DMS 273 (cell line): ENCODE data around the gene DIS3.
"Not testable (repeated sequence)": the region's sequence is repeated elsewhere in the genome, so short reads cannot be mapped to it uniquely, and the experiment has no call there.

Experiments
- DNase-seq: peaks from one replicate; lab custom pipeline; 2025; ENCODE audit not compliant: unreplicated experiment; lab: John Stamatoyannopoulos, UW

The DIS3 gene, protein sequence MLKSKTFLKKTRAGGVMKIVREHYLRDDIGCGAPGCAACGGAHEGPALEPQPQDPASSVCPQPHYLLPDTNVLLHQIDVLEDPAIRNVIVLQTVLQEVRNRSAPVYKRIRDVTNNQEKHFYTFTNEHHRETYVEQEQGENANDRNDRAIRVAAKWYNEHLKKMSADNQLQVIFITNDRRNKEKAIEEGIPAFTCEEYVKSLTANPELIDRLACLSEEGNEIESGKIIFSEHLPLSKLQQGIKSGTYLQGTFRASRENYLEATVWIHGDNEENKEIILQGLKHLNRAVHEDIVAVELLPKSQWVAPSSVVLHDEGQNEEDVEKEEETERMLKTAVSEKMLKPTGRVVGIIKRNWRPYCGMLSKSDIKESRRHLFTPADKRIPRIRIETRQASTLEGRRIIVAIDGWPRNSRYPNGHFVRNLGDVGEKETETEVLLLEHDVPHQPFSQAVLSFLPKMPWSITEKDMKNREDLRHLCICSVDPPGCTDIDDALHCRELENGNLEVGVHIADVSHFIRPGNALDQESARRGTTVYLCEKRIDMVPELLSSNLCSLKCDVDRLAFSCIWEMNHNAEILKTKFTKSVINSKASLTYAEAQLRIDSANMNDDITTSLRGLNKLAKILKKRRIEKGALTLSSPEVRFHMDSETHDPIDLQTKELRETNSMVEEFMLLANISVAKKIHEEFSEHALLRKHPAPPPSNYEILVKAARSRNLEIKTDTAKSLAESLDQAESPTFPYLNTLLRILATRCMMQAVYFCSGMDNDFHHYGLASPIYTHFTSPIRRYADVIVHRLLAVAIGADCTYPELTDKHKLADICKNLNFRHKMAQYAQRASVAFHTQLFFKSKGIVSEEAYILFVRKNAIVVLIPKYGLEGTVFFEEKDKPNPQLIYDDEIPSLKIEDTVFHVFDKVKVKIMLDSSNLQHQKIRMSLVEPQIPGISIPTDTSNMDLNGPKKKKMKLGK

DNA sequence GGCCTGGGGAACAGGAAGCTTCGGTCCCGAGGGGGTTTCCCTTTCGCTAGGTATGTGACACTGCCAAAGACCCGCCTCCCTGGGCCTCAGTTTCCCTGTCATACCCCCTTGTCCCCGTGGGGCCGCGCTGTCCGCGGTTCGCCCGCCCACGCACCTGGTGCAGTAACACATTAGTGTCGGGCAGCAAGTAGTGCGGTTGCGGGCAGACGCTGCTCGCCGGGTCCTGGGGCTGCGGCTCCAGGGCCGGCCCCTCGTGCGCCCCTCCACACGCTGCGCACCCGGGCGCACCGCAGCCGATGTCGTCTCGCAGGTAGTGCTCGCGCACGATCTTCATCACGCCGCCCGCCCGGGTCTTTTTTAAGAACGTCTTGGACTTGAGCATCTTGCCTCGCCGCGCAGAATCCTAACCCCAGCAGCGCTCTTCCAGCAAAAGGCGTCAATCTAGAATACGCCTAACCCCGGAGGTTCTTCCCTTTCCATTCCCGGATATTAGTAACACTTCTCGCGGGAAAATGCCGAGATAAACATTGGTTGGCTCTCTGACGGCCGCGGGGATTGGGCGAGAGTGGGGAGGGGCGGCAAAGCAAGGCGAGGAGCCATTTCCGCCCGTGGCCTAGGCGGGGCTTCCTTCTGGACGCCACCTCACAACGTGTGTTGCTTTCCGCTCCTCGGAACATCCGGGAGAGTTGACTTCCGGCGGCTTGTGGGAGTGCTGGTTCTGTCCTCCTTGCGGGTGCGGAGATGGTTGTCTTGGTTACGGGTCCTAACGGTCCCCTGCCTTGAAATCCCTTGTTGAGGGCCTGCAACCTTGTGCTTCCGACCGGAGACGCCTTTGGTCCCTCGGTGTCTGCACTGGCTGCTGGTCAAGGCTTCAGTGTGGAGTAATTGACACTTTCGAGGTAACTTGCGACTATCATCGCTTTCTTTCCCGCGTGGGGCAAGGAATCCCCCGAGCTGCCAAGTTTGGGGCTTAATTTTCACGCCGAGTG lies at the start of gene DIS3, which contains the start of gene PIBF1:
Gene DIS3 (minus strand): TSS at position 450 of the 989 bp plus-strand sequence. CDS start 68 bp downstream, at position 382.
Gene PIBF1 (plus strand): TSS at position 683 of the 989 bp plus-strand sequence. CDS start 1,337 bp downstream, outside the sequence.
- peak; percentile 99 for DNase-seq

DNA sequence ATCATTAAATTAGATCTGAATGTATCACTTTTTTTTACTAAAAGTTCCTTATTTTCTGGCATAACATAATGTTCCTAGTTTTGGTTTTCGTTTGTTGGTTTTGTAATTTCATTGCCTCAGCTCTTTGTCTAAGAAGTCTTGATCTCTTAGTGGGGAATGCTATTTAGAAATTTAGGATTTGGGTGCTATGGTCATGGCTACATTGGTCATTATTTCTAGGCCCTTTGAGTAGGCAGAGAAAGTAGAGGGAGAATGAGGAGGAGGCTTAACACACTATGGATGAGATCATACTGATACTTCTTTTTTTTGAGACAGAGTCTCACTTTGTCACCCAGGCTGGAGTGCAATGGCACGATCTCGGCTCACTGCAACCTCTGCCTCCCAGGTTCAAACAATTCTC lies 42.0 kb upstream of the DIS3 start:
- no peak for DNase-seq

DNA sequence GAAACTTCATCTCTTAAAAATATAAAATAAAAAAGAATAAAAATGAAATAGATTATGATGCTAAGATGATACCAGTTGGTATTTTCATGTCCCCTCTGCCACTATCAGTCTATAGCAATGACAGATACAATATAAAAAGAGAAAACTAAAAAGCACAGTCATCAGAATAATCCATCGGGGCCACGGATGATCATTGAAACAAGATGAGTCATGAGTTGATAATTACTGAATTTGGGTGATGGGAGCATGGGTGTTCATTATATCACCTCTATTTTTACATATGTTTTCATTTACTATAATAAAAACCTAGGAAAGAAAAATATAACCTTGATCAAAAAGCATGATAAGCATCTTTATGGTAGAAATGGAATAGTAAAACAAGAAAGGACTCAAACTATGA lies 41.4 kb upstream of the DIS3 start:
- no peak for DNase-seq

DNA sequence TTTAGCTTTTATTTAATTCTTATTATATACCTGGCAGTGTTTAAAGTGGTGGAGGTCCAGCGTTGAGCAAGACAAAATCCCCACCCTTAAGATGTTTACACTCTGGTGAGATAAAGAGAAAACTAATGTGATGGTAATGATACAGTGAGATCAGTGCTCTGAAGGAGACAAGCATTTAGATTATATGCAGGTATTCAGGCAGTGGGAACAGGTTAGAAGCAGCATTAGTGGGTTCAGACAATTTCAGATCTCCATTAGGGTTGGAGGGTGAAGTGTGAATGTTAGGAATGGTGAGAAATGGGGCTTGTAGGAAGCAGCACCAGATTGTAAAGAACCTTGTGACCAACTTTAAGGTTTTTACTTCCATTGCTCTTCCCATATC lies 39.2 kb upstream of the DIS3 start:
- no peak for DNase-seq

DNA sequence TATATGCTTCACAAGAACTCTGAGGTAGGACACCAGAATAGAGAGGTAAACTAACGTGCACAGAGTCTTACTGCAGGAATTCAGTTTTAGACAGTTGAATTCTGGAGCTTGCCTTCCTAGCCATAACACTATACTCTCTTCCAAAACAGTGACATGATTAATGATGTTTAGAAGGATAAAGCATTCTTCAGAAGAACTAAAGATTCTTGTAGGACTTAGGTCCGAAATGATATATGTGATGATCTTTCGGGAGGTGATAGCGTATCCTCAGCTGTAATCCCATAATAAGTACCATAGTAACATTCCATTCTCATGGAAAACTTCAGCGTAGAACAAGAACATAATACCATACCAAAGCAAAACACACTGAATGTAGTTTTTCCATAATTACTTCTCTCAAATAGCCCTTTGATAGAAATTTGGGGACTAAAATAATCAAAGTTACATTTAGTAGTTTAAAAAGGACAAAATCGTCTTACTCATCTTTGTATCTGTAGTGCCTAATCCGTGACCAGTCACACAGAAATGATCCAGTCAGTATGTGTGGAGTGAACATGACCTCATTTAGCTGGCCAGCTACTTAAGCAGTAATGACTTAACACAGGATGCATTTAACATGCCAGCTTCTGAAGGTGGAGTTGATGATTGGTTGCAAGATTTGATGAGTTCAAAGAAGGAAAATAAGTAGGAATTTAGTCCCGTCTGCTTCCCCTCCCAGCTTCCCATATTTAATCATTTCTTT lies 38.6 kb upstream of the DIS3 start:
- DNase-seq, result no peak

DNA sequence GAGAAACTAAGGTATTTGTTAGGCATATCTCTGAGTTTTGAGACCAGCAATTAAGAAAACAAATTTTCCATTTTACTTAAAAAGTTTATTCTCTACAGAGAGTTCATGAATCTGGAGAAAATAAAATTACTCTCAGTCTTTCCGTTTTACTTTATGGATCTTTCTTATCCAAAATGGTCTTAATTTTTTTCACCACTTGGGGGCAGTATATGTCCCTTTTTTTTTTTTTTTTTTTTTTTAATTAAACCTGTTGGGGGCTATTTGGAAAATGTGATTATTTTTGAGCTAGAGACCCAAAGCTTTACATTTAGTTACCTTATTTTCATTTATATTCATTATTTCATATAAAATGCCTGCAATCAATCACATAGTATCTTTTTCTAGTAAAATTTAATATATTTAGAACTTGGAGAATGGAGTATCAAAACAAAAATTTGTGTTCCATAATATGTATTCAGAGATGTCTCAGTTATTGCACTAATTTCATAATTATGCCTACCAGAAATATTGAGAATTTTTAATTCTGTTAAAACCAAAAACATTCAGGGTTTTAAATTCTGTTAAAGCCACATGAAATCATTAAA lies 27.3 kb upstream of the DIS3 start:
- DNase-seq, result peak; percentile 39

DNA sequence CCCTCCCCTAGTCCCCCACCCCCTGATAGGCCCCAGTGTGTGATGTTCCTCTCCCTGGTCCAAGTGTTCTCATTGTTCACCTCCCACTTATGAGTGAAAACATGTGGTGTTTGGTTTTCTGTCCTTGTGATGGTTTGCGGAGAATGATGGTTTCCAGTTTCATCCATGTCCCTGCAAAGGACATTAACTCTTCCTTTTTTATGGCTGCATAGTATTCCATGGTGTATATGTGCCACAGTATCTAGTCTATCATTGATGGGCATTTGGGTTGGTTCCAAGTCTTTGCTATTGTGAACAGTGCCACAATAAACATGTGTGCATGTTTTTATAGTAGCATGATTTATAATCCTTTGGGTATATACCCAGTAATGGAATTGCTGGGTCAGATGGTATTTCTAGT lies 24.8 kb upstream of the DIS3 start:
- not testable (repeated sequence) for DNase-seq

DNA sequence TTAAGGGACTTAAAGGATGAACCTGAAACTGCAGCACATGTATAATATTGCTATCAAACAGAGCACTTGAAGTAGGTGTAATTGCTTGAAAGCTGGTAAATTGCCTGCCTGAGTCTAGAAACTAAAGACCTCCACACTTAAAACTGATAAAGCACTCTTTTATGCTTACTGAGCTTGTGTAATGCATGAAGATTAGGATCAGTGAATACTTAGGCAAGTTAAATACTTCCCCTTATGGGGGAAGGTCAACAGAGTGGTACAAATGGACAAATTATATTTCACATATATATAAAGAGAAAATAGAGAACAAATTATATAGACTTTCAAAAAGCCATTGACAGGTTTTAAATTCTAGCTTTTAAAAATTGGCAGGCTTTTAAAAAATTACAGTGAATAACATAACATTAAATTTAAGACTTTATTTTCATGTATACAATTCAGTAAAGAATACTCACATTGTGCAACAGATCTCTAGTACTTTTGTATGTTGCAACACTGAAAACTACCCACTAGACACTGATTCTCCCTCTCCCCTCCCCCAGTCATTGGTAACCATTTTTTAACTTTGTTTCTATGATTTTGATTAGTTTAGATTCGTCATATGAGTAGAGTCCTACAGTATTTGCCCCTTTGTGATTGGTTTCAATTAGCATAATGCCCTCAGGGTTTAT lies 24.1 kb upstream of the DIS3 start:
- no peak for DNase-seq

DNA sequence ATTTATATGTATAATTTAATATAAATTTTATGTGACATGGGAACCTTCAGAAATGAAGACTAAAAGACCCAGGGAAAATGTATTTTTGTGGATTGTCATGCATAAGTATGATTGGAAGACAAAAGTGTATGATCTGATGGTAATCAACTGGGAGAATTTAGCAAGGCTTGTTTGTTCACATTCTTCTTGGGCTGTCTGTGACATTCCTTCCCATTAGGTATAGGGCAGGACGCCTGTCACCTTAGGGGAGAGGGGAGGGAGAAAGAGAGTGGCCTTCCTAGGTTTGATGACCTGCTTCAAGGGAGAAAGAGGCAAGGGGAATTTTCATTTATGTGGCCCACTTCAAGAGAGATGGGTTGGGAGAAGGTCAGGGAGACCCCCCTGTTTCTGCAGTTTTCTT lies 22.6 kb upstream of the DIS3 start:
- DNase-seq, result no peak

DNA sequence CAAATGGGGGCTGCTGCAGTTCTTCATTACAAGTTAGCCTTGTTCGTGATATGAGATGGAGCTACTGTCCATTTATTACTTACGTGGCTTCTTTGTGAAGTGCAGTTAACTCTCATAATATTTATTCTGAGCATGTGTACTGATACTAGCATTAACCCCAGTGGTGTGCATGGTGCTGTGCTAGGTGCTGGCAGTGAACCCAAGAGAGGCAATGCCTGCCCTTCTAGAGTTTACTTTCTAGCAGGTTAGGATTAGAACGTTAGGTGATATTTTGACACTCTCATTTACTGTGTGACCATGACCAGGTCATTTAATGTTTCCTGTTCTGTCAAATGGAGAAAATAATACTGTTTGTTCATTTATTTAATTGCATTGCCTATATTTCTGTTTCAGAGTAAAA lies 17.1 kb upstream of the DIS3 start:
- no peak for DNase-seq

DNA sequence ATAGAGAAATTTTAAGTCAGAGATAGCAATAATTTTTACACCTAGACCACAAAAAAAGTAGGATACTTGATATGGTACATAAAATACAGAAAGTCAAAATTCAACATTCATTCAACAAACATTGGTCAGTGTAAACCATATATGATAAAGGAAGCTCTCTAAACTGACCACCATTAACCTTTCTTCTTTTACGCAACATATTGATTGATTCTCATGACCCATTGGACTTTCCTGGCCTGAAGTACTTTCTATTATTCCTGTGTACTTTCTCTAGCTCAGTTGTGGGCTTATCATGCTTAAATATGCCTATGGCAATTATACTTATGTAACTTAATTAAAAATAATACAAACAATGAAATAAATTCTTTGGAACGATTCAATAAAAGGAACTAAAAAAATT lies 10.9 kb upstream of the DIS3 start:
- DNase-seq, result no peak

DNA sequence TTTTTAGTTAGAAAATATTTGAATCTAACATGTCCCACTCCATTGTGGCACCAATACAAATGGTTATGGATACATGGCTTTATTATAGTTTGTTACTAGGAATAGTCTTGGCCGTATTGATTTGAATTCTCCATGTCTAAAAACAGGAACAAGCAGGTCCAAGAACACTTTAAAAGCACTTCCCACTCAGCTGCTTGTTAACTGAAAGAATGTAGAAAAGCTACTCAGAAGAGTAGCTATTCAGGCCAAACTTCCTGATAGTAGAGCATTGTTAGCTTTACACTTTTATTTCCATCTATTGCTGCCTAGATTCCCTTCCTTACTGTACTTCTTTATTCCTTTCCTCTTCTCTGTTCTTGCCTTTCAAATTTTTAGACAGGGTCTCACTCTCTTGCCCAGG lies 7.1 kb upstream of the DIS3 start:
- no peak for DNase-seq

DNA sequence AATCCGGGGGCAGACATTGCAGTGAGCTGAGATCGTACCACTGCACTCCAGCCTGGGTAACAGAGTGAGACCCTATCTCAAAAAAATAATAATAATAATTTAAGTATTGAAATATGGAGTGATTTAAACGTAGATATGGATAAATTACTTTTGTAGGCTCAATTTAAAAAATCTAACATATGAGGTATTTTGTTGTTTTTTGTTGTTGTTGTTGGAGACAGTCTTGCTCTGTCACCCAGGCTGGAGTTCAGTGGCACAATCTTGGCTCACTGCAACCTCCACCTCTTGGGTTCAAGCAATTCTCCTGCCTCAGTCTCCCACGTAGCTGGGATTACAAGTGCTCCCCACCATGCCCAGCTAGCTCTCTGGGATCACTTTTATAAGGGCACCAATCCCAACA lies 3.0 kb upstream of the DIS3 start:
- not testable (repeated sequence) for DNase-seq

DNA sequence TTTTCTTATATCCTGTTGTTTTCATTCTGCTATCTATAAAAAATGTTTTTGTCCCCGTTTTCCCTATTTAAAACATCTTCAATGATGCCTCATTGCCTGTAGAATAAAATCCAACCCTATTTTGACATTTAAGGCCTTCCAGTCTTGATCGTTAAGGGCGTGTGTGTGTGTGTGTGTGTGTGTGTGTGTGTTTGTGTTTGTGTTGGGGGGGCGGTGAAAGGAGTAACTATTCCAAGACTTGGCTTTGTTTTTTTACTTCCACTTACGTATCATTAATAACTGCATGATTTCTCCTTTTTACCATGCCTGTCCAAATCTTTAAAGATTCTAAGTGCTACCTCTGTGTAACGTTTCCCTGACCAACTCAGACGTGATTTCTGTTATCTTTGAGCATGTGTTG lies 1.0 kb upstream of the DIS3 start:
- peak; percentile 6 for DNase-seq

DNA sequence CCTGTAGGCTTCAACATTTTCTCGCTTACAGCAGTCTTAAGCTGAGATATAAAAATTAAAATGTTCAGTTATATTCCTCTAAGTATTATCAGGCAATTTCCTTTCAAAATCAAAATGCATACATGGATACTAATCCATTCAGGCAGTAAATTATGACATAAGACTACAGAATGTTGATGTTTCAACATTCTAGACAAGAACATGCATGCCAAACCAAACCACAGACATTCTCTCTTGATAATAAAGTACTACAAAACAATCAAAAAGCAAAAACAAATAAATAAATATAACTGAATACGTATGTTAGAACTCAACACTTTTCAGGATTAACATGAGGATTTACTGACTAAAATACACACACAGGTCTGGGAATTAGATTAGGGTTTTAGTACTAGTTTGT lies 7.7 kb downstream of the DIS3 start:
- no peak for DNase-seq

DNA sequence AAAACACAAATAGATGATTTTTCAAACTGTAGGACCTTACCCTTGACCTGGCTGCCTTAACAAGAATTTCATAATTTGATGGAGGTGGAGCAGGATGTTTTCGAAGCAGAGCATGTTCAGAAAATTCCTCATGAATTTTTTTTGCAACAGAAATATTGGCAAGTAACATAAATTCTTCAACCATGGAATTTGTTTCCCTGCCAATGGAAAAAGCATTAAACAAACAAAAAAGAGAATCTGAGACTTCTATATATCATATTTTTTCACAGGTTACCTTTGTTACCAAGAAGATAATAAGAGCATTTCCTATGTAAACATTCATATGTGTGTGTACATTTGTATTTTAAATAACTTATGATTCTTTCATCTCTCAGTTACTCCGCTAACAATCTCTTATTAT lies 18.3 kb downstream of the DIS3 start:
- DNase-seq, result no peak

DNA sequence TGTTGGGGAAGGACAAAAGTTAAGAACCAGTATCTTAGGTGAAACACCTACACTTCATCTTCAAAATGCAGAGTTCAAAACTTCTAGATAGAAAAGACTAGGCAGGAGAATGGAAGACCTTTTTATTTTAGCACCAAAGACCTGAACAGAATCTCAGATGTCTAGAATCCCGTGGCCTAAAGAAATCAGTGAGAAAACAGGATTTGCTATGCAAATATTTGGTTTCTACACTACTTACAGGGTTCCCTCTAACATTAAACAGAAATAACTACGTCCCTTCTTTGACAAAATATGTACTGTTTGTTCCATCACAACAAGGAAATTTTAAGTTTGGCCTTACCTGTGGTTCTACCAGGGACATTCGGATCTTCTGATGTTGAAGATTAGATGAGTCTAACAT lies 21.5 kb downstream of the DIS3 start:
- no peak for DNase-seq

DNA sequence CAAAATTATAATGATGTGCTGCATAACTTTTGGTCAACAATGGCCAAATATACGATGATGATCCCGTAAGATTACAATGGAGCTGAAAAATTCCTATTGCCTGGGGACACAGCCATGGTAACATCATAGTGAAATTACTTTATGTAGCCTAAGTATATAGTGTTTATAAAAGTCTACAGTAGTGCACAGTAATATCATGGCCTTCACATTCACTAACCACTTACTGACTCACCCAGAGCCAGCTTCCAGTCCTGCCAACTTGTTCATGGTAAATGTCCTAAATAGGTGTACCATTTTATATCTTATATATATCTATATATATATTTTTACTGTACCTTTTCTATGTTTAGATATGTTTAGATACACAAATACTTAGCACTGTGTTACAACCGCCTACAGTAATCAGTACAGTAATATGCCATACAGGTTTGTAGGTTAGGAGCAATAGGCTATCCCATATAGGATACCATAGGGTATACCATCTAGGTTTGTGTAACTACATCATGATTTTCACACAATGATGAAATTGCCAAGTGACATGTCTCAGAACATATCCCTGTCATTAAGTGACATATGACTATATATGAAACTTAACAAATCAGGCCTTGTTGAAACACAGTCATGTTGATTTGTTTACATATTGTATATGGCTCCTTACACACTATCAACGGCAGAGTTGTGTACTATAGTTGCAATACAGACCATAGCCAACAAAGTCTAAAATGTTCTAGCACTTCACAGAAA lies 23.7 kb downstream of the DIS3 start:
- no peak for DNase-seq
